GM06990 (cell line): Measurements from ENCODE around the gene STXBP3.

Source experiments
- DNase-seq: peaks from one replicate; pipeline ENCODE4 v3.0.0-alpha.2; 2011; ENCODE audit not compliant: insufficient read length; ENCODE audit errors: extremely low read depth
- H3K27me3 ChIP-seq: replicated peaks from 2 replicates; pipeline ENCODE4 v1.6.0; 2011; ENCODE audit warnings: low read length; ENCODE audit not compliant: control insufficient read depth, insufficient read depth
- H3K36me3 ChIP-seq: 2 replicates; pipeline ENCODE4 v1.5.1; 2011; ENCODE audit warnings: low read length; ENCODE audit not compliant: control insufficient read depth, insufficient read depth
- H3K4me3 ChIP-seq: replicated peaks from 2 replicates; pipeline ENCODE4 v1.5.1; 2011; ENCODE audit warnings: low read depth, mild to moderate bottlenecking, control low read depth, low read length
- CTCF ChIP-seq: IDR thresholded peaks from 2 replicates; pipeline ENCODE4 v1.5.1; 2011; ENCODE audit warnings: low read length, control low read depth, mild to moderate bottlenecking, inconsistent platforms; ENCODE audit not compliant: insufficient read depth, poor library complexity, severe bottlenecking

Gene STXBP3

DNA sequence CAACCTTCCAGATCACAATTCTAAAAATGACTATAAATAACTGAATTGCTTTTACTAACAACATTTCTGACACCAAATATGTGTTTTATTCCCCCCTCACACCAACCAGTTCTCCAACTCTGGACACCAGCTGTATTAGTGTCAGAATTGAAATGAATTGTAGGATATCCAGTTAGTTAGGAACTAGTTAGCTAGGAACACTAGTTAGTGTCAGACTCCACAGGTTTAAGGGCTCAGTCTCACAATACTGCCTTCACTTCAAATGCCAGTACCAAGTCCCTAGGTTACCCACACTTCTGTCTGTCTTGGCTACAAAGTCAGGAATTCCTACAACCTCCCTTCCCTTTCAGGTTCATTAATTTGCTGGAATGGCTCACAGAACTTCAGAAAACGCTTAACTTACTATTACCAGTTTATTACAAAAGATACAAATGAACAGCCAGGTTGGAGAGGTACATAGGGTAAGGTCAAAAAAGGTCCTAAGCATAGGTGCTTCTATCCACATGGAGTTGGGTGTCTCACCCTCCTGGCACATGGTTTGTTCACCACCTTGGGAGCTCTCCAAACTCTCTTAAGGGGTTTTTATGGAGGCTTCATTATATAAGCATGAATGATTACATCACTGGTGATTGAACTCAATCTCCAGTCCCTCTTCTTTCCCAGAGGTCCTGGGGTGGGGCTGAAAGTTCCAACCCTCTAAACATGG, 4.2 kb downstream of the STXBP3 start:
- H3K36me3 ChIP-seq: no peaks in the 10 kb centered on the region; the same call in none of the 2 replicates
- H3K27me3 ChIP-seq: no peaks in the 10 kb centered on the region
- no peak for TF ChIP-seq CTCF
- H3K4me3 ChIP-seq: no peak overlapping the region
- DNase-seq: no peak

- Histone ChIP-seq H3K27me3 (no peaks in the 10 kb centered on the region), H3K4me3 (no peak overlapping the region), H3K36me3 (no peaks in the 10 kb centered on the region; the same call in none of the 2 replicates)
- no peak for TF ChIP-seq CTCF
- DNase-seq: no peak
These were observed 6.9 kb downstream of the STXBP3 start for GRCh38 chr1:108753363-108753762.

DNA sequence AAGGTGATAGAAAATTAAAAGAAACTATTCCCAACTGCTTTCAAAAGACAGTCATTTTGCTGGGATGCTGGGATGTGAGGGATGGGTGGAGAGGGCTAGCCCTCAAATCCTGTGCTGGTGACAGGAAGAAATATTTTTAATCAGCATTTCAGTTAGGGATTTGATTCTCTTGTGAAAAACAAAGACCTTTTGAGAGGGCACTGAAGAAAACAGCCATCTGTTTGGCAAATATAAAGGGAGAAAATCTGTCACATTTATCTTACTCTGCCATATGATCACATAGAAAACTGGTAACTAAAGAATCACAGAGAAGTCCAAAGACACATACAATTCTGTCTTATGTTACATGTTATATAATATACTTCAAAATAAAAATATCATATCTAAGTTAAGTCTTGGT, 12.3 kb downstream of the STXBP3 start:
- DNase-seq: no peak
- Histone ChIP-seq H3K36me3 (peaks cover 1% of the 10 kb centered on the region; the same call in 1 of the 2 replicates), H3K4me3 (no peak overlapping the region), H3K27me3 (no peaks in the 10 kb centered on the region)
- TF ChIP-seq CTCF: no peak

GRCh38 chr1:108767115-108767514, 20.6 kb downstream of the STXBP3 start:
- TF ChIP-seq CTCF: no peak
- peaks cover 1% of the 10 kb centered on the region; the same call in 1 of the 2 replicates for H3K36me3 ChIP-seq
- H3K27me3 ChIP-seq: no peaks in the 10 kb centered on the region
- no peak overlapping the region for H3K4me3 ChIP-seq
- no peak for DNase-seq

GRCh38 chr1:108767708-108768107, 21.2 kb downstream of the STXBP3 start:
- Histone ChIP-seq H3K27me3 (no peaks in the 10 kb centered on the region), H3K4me3 (no peak overlapping the region), H3K36me3 (no peaks in the 10 kb centered on the region; the same call in 1 of the 2 replicates)
- DNase-seq: no peak
- TF ChIP-seq CTCF: no peak
